Skeletal muscle satellite cell (primary cell): ENCODE data around the gene HYOU1.
"Not testable (repeated sequence)": the region's sequence is repeated elsewhere in the genome, so short reads cannot be mapped to it uniquely, and the experiment has no call there.

Experiments used
- H3K27me3 ChIP-seq: 2 replicates; pipeline ENCODE4 v1.7.0; 2013; ENCODE audit warnings: low read length; ENCODE audit not compliant: control insufficient read depth, insufficient read depth
- H3K36me3 ChIP-seq: 2 replicates; pipeline ENCODE4 v1.7.0; 2013; ENCODE audit warnings: mild to moderate bottlenecking, control low read depth, low read length; ENCODE audit not compliant: insufficient read depth
- H3K4me1 ChIP-seq: 2 replicates; pipeline ENCODE4 v1.7.0; 2013; ENCODE audit warnings: low read length; ENCODE audit not compliant: control insufficient read depth, insufficient read depth
- H3K4me2 ChIP-seq: 2 replicates; pipeline ENCODE4 v1.7.0; 2013; ENCODE audit warnings: mild to moderate bottlenecking, low read length
- H3K4me3 ChIP-seq: 2 replicates; pipeline ENCODE4 v1.7.0; 2013; ENCODE audit warnings: low read length
- H3K9ac ChIP-seq: 2 replicates; pipeline ENCODE4 v1.7.0; 2013; ENCODE audit warnings: mild to moderate bottlenecking, low read depth, low read length, moderate library complexity
- H3K9me3 ChIP-seq: replicated peaks from 2 replicates; pipeline ENCODE4 v1.7.0; 2013; ENCODE audit warnings: mild to moderate bottlenecking, control low read depth, low read length

Gene HYOU1

DNA sequence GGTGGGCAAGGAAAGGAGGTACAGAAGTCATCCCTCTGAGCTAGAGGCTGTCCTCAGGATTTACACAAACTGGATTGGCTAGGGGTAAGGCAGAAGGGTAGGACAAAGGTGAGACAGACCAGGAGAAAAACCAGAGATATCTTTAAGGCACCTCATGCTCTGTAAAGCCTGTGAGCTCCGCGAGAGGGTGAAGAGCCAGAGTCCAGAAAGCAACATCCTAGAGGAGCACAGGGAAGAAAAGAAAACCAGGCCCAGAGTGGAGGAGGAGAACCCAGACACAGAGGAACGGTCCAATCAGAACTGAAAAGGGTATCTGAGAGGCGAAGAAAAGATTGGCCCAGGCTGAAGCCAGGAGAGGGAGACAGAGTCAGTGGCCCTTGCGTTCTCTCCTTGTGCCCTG is 31.5 kb downstream of the HYOU1 start:
- Histone ChIP-seq H3K36me3 (peaks cover 33% of the 10 kb centered on the region), H3K27me3 (no peaks in the 10 kb centered on the region), H3K4me2 (no peak overlapping the region), H3K4me3 (no peak overlapping the region), H3K4me1 (peaks cover 13% of the 10 kb centered on the region), H3K9ac (no peak overlapping the region), H3K9me3 (no peaks in the 10 kb centered on the region)

DNA sequence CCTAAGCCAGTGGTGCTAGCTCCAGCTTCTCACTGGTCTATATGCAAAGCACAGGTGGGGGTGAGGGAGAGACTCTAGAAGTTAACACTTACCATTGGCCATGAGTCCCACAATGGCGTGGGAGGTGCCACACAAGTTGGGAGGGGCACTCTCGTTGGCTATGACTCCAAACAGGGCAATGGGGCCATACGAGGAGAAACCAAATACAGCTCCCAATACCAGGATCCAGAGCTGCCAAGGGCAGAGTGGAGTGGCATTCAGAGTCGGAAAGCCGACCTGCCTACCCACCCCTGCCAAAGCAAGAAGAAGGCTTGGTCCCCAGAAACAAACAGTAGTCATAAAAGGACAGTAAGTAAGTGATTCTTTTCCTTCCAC is 31.9 kb downstream of the HYOU1 start:
- peaks cover 35% of the 10 kb centered on the region for H3K36me3 ChIP-seq
- H3K9ac ChIP-seq, result no peak overlapping the region
- no peak overlapping the region for H3K4me3 ChIP-seq
- no peaks in the 10 kb centered on the region for H3K27me3 ChIP-seq
- peaks cover 12% of the 10 kb centered on the region for H3K4me1 ChIP-seq
- H3K9me3 ChIP-seq, result no peaks in the 10 kb centered on the region
- H3K4me2 ChIP-seq, result no peak overlapping the region

DNA sequence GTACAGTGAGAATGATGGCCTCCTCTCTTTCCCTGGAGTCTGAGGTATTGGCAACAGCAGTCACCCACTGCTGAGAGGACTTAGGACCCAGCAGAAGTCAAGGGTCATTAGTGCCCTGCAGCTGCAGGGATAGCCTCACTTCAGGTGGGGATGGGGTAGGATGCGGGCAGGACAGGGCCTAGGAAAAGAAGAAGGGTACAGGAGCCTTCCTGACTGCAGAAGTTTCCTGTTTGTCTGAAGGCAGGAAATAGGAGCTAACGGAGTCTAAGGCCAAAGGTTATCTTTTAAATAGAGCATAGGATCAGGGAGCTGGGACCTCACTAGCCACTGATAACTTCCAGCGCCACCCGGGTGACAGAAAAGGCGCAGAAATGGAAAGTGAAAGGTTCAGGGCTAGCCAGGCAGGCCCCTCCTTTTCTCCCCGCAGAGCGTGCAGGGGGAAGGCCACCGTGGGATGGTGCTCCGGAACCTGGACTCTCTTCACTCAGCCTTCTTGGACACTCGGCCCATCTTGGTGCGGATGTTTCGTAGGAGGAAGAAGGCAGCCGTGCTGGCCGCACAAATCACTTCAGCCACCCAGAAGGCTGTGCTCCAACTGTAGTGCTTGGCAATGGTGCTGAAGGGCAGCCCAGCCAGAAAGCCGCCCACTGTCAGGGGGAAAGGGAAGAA is 32.4 kb downstream of the HYOU1 start:
- Histone ChIP-seq H3K4me1 (peaks cover 9% of the 10 kb centered on the region), H3K9me3 (no peaks in the 10 kb centered on the region), H3K4me3 (no peak overlapping the region), H3K27me3 (no peaks in the 10 kb centered on the region), H3K36me3 (peaks cover 36% of the 10 kb centered on the region), H3K4me2 (no peak overlapping the region), H3K9ac (no peak overlapping the region)

DNA sequence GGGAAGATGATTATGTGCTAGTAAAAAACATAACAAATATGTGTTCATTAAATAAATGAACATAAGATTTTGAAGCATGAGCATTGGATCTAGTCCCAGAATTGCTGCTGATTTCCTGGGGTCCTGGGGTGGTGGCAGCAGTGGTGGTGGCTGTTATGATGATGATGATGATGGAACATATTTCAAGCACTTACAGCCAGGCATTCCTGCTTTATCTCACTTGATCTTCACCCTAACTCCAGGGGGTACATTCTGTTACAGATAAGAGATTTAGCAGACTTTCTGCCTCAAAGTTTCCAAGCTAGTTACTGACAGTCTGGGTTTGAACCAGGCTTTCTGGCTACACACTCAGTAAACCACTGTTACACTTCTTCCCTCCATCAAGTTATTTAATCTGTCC is 33.3 kb downstream of the HYOU1 start:
- no peaks in the 10 kb centered on the region for H3K9me3 ChIP-seq
- H3K9ac ChIP-seq, result no peak overlapping the region
- H3K4me3 ChIP-seq, result no peak overlapping the region
- no peak overlapping the region for H3K4me2 ChIP-seq
- peaks cover 36% of the 10 kb centered on the region for H3K36me3 ChIP-seq
- H3K4me1 ChIP-seq, result peaks cover 7% of the 10 kb centered on the region
- H3K27me3 ChIP-seq, result no peaks in the 10 kb centered on the region

DNA sequence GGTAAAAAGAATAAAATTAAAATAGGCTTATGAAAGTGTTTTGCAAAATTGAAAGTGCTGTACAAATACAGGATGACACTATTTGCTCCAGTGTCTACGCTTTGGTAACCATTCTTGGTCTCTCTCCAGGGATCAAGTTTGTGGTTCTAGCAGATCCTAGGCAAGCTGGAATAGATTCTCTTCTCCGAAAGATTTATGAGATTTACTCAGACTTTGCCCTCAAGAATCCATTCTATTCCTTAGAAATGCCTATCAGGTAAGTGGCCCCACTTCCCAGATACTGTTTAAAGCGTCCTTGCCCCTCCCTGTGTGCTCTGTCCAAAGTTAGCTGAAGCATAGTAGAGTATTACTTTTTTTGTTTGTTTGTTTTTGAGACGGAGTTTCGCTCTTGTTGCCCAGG is 35.4 kb downstream of the HYOU1 start:
- H3K4me1 ChIP-seq, result peaks cover 11% of the 10 kb centered on the region
- no peak overlapping the region for H3K4me2 ChIP-seq
- H3K27me3 ChIP-seq, result no peaks in the 10 kb centered on the region
- H3K4me3 ChIP-seq, result no peak overlapping the region
- H3K9ac ChIP-seq, result no peak overlapping the region
- H3K9me3 ChIP-seq, result no peaks in the 10 kb centered on the region
- H3K36me3 ChIP-seq, result peaks cover 38% of the 10 kb centered on the region

DNA sequence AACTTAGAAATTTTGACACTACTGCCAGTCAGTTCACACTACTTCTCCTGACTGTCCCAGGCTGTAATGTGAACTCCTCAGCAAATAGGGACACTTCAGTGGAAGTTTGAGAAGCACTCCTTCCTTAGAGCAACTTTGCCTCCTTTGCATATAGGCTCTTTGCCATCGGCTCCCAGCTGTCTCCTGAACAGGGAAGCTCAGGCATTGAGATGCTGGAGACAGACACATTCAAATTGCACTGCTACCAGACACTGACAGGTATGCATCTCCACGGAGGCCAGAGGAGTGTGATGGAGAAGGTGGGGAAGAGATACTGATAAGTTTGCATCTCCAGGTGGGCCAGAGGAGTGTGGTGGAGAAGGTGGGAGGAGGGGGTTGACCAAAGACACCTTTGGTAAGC is 37.0 kb downstream of the HYOU1 start:
- Histone ChIP-seq H3K9me3 (no peaks in the 10 kb centered on the region), H3K4me2 (peak overlapping the region; percentile 92), H3K36me3 (peaks cover 49% of the 10 kb centered on the region), H3K4me1 (peaks cover 18% of the 10 kb centered on the region), H3K9ac (peak overlapping the region; percentile 92), H3K27me3 (no peaks in the 10 kb centered on the region), H3K4me3 (peak overlapping the region; percentile 76)

DNA sequence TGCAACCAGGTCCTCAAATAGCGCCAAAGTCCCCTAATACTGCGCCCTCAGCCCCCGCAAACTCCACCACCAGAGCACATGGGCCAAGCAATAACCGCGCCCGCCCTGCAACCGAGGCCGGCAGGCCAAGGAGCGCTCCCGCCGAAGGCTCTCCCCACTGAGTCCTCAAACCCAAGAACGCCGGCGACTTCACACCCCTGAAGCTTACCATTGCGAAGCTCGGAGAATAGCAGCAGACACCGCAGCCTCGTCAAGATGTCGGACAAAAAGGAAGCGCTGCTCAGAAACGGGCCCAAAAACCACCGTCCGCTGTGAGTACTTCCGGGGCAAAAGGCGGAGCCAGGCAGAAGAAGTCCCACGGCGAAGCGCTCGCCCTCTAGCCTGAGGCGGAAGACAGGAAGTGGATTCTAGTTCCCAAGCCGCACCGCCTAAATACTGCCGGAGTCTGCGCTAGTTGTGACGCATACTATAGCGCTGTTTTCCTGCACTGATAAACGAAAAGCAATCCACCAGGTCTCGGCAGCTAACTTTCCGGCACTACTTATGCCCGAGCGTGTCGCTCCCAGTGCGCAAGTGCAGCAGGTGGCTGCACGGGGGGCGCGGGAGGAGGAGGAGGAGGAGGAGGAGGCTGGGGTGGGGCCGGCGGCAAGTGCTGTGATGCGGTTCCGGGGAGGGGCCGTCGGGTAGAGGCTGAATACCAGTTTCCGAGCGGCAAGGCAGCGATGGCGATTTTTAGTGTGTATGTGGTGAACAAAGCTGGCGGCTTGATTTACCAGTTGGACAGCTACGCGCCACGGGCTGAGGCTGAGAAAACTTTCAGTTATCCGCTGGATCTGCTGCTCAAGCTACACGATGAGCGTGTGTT is 38.7 kb downstream of the HYOU1 start, which contains the start of the genes RPS25 and TRAPPC4:
Gene RPS25 (minus strand): TSS at position 270 of the 865 bp plus-strand sequence. CDS start 59 bp downstream, at position 211.
Gene TRAPPC4 (plus strand): TSS at position 693 of the 865 bp plus-strand sequence. CDS start 30 bp downstream, at position 723.
- Histone ChIP-seq H3K27me3 (no peaks in the 10 kb centered on the region), H3K4me2 (peak within 1 kb of the TSS; percentile 92), H3K4me1 (peaks cover 15% of the 10 kb centered on the region), H3K9me3 (no peaks in the 10 kb centered on the region), H3K4me3 (peak within 1 kb of the TSS; percentile 76), H3K9ac (peak within 1 kb of the TSS; percentile 92), H3K36me3 (peaks cover 46% of the 10 kb centered on the region)

DNA sequence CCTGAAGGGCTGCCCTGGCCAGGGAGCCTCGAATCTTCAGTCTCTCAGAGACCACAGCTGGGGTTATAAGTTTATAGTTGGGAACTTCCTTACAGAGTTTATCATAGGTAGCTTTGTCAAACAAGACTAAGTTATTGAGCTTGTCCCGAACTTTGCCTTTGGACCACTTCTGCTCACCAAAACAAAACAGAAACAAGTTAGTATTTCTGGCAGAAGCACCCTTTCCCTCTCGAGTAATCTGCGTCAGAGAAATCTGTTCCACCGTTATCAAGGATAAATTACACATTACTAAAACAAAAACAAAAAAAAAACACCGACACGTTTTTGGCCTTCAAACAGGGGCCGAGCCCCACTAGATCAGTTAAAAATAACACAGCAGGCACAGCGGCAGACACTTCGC is 39.6 kb downstream of the HYOU1 start:
- Histone ChIP-seq H3K36me3 (peaks cover 48% of the 10 kb centered on the region), H3K4me3 (peak overlapping the region; percentile 76), H3K9ac (peak overlapping the region; percentile 92), H3K4me2 (peak overlapping the region; percentile 74), H3K4me1 (peaks cover 15% of the 10 kb centered on the region)
- H3K27me3 ChIP-seq, H3K9me3 ChIP-seq: not testable (repeated sequence)

DNA sequence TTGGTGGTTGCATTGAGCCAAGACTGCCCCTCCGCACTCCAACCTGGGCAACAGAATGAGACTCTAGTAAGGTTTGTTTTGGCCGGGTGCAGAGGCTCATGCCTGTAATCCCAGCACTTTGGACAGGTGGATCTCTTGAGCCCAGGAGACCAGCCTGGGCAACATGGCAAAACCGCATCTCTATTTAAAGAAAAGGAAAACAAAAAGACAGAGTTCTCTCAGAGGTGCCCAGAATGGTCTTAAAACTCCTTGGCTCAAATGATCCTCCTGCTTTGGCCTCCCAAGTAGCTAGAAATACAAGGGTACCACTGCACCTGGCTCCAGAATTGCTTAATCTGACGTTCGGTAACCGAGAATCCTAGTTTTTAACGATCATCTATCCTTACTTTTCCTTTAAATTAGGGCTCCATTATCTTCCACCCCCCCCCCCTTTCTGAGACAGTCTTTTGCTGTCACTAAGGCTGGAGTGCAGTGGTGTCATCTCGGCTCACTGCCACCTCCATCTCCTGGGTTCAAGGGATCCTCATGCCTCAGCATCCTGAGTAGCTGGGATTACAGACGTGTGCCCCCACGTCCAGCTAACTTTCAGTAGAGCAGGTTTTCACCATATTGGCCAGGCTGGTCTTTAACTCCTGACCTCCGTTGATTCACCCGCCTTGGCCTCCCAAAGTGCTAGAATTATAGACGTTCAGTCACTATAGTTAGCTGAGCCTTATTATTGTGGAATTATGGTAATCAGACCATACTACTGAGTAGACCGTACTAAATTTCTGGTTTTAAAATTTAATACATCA is 40.6 kb downstream of the HYOU1 start:
- Histone ChIP-seq H3K4me3 (peak overlapping the region; percentile 76), H3K4me1 (peaks cover 15% of the 10 kb centered on the region), H3K9me3 (no peaks in the 10 kb centered on the region), H3K4me2 (peak overlapping the region; percentile 74), H3K27me3 (no peaks in the 10 kb centered on the region), H3K9ac (peak overlapping the region; percentile 92), H3K36me3 (peaks cover 46% of the 10 kb centered on the region)

DNA sequence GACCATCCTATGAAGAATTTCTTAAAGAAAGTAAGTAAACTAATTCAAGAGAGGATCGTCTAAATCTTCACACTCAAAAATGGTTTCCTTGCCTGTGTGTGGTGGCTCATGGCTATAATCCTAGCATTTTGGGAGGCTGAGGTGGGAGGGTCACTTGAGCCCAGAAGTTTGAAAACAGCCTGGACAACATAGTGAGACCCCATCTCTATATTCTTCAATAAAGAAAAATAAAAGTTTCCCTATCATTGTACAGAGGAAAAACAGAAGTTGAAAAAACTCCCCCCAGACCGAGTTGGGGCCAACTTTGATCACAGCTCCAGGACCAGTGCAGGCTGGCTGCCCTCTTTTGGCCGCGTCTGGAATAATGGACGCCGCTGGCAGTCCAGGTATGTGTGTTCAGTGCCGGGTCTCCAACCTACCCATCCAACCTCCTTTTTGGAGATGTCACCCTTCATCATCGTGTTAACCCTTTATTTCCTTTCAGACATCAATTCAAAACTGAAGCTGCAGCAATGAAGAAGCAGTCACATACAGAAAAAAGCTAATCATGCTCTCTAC is 41.9 kb downstream of the HYOU1 start:
- H3K36me3 ChIP-seq, result peaks cover 52% of the 10 kb centered on the region
- no peak overlapping the region for H3K4me2 ChIP-seq
- H3K9me3 ChIP-seq, result no peaks in the 10 kb centered on the region
- no peak overlapping the region for H3K9ac ChIP-seq
- no peak overlapping the region for H3K4me3 ChIP-seq
- no peaks in the 10 kb centered on the region for H3K27me3 ChIP-seq
- peaks cover 14% of the 10 kb centered on the region for H3K4me1 ChIP-seq
